ENCODE results near the gene UNC93A.
A peak's percentile ranks its signal among the peaks of the same experiment; 100 is the strongest.
"Not testable (repeated sequence)": the region's sequence is repeated elsewhere in the genome, so short reads cannot be mapped to it uniquely, and the experiment has no call there.

The UNC93A gene
- long read RNA-seq, donor 1, partial matches to known transcripts: 0 of 1 reads
- long read RNA-seq, donor 1, other reads (novel, unspliced or antisense): 0 of 1 reads
- long read RNA-seq, donor 2: 0 reads
- long read RNA-seq, donor 3: 0 reads
- long read RNA-seq, donor 4, partial matches to known transcripts: 0 of 1 reads
- long read RNA-seq, donor 4, other reads (novel, unspliced or antisense): 0 of 1 reads
- long read RNA-seq, donor 5, partial matches to known transcripts: 0 of 3 reads
- long read RNA-seq, donor 5, other reads (novel, unspliced or antisense): 0 of 3 reads
- long read RNA-seq, donor 6, partial matches to known transcripts: 0 of 1 reads
- long read RNA-seq, donor 6, other reads (novel, unspliced or antisense): 0 of 1 reads
- long read RNA-seq, donor 7, partial matches to known transcripts: 0 of 1 reads
- long read RNA-seq, donor 7, other reads (novel, unspliced or antisense): 0 of 1 reads
- long read RNA-seq, donor 8: 0 reads

- DNase-seq: no peak
Measured at GRCh38 chr6:167290786-167291622, at the start of gene UNC93A. UNC93A (plus strand) TSS chr6:167291315; CDS start chr6:167291490, 175 bp downstream.

DNA sequence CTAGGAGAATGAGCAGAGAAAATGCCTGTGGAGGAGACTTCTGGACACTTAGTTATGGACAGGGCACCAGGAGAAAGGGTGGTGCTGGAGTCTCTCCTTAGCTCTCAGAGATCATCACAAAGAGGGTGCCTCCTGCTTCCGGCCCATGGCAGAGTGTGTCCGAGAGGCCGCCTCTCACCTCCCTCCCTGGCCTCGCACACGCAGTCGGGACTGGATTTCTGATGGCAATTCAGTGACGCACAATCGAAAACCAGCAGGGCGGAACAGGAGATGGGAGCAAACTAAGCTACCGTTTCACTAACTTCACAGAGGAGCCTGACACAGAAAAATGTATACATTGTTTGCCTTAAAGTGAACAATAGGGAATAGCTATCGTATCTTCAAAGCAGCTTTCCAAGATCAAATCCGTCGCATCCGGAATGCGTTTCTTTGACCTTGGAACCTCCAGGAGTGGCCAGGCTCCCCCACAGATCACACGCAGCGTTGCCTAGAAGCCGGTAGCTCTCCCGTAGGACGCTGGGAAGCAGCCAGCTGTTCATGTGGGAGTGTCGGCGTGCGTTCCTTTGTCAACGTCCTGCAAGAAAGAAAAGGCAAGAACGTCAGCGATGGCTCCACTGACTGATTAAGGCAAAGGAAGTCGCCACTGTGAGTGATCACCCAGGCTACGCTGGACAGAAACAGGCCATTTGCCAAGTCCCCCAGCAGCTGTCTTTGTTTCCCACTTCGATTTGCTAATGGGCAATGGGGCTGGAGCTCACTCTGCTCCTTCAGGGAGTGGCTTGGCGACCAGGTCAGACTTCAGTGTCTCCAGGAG is 49.6 kb upstream of the UNC93A start:
- peak; percentile 74 for DNase-seq

GRCh38 chr6:167242135-167242506 is 49.0 kb upstream of the UNC93A start:
- not testable (repeated sequence) for DNase-seq

- DNase-seq: peak; percentile 41
Measured at GRCh38 chr6:167242511-167243051, 48.5 kb upstream of the UNC93A start.

DNA sequence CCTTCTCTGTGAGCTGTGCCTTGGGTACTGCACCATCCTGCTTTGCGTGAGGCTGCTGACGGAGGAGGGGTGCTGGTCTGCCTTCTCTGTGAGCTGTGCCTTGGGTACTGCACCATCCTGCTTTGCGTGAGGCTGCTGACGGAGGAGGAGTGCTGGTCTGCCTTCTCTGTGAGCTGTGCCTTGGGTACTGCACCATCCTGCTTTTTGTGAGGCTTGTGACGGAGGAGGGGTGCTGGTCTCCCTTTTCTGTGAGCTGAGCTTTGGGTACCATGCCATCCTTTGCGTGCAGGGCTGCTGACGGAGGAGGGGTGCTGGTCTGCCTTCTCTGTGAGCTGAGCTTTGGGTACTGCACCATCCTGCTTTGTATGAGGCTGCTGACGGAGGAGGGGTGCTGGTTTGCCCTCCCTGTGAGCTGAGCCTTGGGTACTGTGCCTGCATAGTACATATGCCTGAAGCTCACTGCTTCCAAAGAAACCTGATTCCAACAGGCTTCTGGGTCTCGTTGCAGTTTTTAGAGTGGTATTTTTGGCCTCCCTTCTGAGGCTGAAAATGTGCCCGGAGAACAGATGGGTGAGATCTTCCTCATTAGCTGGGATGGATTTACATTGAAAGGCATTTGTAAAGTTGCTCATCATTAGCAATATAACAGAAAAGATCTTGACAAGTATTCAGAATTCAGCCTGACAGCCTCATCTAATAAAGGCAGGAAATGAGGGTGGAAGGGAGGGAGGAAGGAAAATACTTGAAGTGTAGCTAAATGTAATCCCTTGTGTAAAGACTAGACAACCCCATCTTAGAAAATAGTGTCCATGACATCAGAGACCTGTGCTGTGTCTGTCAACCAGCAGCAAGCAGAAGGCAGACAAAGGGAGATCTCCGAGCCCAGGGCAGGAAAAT is 46.8 kb upstream of the UNC93A start:
- DNase-seq: peak; percentile 15

GRCh38 chr6:167244991-167245390 is 46.1 kb upstream of the UNC93A start:
- no peak for DNase-seq

DNA sequence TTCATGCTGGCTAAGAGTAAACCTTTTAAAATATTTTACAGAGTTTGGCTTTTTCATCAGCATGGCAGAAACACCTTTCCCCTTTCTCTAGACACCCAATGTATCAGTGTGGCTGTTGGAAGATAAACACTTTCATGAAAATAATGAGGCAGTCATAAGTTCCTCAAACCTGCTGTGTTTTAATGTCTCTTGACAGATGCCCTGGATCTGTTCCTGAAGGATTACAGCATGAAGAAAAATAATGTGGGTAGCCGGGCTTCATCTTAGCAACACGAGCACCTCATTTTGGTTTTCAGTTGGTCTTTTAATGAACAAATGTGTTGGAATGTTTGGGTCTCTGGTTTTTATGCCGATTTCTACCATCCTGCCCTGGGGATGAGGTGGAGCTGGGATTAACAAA is 45.5 kb upstream of the UNC93A start:
- peak; percentile 6 for DNase-seq

DNA sequence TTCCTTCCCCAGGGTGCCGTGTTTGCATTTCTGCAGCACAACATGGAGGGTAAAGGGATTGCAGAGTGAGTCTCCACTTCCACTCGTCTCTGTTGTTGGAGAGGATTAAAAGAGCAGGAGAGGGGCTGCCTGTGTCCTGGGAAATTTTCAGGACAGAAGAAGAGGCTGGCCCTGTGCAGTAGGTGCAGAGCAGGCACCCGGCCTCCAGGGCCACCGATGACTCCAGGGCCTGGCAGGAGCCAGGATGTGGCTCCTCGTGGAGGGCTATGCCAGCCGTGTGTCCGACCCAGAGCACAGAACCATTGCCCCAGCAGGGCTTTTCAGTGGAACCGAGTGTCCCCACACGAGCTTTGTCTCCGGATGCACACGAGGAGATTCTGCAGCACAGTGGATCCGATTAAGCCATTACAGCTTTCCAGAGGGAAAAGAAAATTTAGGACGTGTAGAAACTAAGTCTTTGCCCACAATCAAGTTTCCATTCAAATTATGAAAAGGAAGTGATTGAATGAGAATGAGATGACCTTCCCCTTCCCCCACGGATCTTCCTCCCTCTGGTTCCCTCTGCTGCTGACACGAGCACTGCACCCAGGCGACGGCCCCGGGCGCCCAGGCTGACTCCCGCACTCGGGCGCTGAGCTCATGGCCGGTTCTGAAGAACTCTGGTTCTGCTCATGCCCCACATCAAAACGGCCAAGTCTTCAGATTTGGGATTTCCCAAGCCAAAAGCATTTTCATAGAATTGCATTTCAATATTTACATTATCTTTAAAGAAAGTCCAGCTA is 43.1 kb upstream of the UNC93A start:
- no peak for DNase-seq

DNA sequence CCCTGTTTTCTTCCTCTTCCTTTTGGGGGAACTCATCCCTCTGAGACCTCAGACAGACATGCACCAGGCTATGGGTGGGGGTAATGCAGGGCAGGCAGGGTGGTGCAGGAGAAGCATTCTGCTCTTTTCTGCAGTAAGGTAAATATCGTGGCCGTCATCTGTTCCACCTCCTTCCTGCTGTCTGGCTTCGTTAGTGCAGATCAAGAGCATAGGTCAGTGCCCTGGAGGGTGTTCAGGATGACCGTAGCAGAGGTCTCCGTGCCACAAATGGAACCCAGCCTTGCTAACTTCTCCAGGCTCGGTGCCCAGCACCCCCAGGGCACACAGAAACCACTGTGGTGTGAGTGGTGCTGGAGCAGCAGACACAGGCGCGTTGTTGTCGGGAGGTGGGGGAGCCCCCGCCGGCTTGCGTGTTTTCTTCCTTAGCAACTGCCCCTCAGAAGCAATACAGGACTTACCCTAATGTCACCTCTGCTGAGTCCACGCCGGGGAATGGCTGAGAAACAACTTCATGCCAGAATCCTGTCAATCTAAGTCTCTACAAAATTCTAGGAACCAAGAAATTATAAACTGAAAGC is 42.1 kb upstream of the UNC93A start:
- peak; percentile 0 for DNase-seq

DNA sequence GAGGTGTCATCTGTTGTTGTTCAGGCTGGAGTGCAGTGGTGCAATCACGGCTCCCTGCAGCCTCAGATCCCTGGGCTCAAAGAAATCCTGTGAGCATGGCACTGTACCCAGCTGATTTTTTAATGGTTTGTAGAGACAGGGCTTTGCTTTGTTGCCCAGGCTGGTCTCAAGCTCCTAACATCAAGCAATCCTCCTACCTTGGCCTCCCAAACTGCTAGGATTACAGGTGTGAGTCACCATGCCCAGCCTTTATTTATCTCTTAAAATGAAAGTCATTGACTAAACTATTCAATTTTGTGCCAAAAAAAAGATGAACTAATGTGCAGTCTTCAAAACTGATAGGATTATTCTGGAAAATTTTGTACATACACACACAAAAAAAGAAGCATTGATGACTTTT is 38.8 kb upstream of the UNC93A start:
- no peak for DNase-seq

GRCh38 chr6:167255918-167256553 is 35.1 kb upstream of the UNC93A start:
- no peak for DNase-seq

- DNase-seq: no peak
Measured at GRCh38 chr6:167258646-167259045, 32.5 kb upstream of the UNC93A start.

- DNase-seq: peak; percentile 52
Measured at GRCh38 chr6:167266057-167266829, 24.9 kb upstream of the UNC93A start.

DNA sequence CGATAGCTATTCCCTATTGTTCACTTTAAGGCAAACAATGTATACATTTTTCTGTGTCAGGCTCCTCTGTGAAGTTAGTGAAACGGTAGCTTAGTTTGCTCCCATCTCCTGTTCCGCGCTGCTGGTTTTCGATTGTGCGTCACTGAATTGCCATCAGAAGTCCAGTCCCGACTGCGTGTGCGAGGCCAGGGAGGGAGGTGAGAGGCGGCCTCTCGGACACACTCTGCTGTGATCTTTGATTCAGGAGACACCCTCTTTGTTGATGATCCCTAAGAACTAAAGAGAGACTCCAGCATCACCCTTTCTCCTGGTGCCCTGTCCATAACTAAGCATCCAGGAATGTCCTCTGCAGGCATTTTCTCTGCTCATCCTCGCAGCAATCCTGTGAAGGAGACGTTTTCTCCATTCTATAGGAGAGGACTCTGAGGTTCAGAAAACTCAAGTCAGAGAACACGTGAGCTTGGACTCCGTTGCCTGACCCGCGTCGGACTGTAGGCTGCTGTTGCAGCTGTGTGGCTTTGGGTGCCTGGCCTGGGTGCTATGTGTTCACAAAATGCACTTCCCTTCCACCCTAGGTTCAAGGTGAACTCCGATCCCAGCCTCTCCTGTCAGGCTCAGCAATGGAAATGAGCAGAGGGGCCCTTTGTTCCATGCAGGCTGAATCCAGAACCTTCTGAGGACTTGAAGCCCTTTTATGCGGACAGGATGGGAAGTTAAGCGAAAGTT is 24.1 kb upstream of the UNC93A start:
- peak; percentile 46 for DNase-seq

DNA sequence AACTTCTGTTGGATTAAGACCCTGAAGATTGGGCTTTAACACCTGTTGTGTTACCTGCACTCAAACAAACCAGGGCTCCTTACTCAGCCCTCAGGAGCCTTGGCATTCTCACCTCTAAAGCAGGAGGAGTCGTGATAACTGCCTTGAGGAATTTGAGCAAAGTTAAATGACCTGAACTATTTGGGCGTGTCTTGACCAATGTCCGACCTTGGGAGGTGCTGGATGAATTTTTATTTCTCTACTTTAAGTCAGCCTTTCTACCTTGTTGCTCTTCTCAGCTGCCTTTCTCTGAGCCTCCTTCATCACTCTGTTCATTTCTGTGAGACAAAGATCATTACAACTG is 23.6 kb upstream of the UNC93A start:
- DNase-seq: not testable (repeated sequence)

DNA sequence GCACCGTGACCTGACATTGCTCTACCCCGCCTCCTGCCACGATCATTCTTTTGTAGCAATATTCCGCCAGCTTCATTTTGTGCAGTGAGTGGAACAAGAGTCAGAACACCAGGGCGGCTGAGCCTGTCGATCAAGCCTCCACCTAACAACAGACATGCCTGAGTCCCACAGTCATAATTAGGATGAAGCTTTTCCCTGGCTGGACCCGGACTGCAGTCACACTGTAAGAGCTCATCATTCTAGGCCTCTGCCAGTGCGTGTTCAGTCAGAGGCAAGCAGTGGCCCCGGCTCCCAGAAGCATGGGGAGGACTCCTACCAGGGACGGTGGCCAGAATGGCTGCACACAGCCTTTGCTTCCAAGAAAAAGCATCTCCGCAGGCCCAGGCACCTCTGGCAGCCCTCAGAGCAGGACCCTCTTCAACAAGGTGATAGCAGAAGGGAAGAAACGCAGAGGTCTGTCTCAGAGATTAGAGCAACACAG is 23.2 kb upstream of the UNC93A start:
- no peak for DNase-seq

DNA sequence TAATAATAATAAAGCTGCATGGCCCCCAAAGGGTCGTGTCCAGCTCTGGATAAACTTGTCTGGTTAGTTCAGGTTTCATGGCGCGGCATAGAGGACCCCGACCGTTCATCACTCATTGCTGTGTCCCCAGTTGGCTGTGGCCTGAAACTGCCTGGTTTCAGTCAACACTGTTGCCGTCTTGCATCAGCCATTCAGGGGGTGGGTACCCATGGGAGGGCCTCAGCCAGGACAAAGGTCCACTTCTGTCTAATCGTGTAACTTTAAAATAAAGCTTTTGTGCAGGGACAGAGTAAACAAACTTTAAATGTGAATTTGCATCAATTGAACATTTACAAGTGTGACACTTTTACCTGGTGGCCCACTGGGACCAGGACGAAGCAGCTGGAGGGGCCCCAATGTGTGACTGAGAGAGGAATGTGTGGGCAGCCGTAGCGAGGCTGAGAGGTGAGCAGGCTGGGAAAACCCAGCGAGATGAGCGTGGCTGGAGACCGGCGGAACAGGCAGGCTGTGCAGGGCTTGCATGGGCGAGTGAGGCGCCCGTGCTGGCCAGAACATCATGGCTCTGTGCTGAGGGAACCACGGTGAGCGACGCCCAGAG is 22.3 kb upstream of the UNC93A start:
- DNase-seq: peak; percentile 54

Measured in right kidney (tissue), 9 donors.